ENCODE measurements around the gene TTC9. TPM values are rescaled to one million over a fixed set of nuclear protein-coding genes. Genes with fewer than 3 reads are reported as not detected.

The TTC9 gene
- total RNA-seq, 1 donor from 2014 or later, result 1.2 TPM

GRCh38 chr14:70707138-70708038, 65.7 kb downstream of the TTC9 start:
- peaks cover 11% of the 10 kb centered on the region for H3K27me3 Mint-ChIP-seq (ENCODE audit: unreplicated experiment)
- TF ChIP-seq CTCF (IDR thresholded peaks at IDR 0.05), result no peak
- H3K36me3 Mint-ChIP-seq (ENCODE audit: unreplicated experiment), result no peaks in the 10 kb centered on the region
- no peaks in the 10 kb centered on the region for H3K9me3 Mint-ChIP-seq (ENCODE audit: unreplicated experiment)
- no peak overlapping the region for H3K4me3 Mint-ChIP-seq (ENCODE audit: unreplicated experiment)
- DNase-seq (ENCODE audit: extremely low spot score, unreplicated experiment), result no peak
- H3K27ac Mint-ChIP-seq (ENCODE audit: unreplicated experiment), result no peak overlapping the region
- peaks cover 9% of the 10 kb centered on the region for H3K4me1 Mint-ChIP-seq (ENCODE audit: unreplicated experiment)

GRCh38 chr14:70708717-70709570, 67.2 kb downstream of the TTC9 start:
- TF ChIP-seq CTCF (IDR thresholded peaks at IDR 0.05), result no peak
- Mint-ChIP-seq H3K27me3 (ENCODE audit: unreplicated experiment) (peaks cover 11% of the 10 kb centered on the region), H3K4me1 (ENCODE audit: unreplicated experiment) (peaks cover 14% of the 10 kb centered on the region), H3K27ac (ENCODE audit: unreplicated experiment) (no peak overlapping the region), H3K4me3 (ENCODE audit: unreplicated experiment) (no peak overlapping the region), H3K36me3 (ENCODE audit: unreplicated experiment) (no peaks in the 10 kb centered on the region), H3K9me3 (ENCODE audit: unreplicated experiment) (no peaks in the 10 kb centered on the region)
- DNase-seq (ENCODE audit: extremely low spot score, unreplicated experiment), result no peak

- no peak overlapping the region for H3K4me3 Mint-ChIP-seq (ENCODE audit: unreplicated experiment)
- no peak overlapping the region for H3K27ac Mint-ChIP-seq (ENCODE audit: unreplicated experiment)
- no peaks in the 10 kb centered on the region for H3K9me3 Mint-ChIP-seq (ENCODE audit: unreplicated experiment)
- H3K4me1 Mint-ChIP-seq (ENCODE audit: unreplicated experiment), result peaks cover 15% of the 10 kb centered on the region
- no peaks in the 10 kb centered on the region for H3K36me3 Mint-ChIP-seq (ENCODE audit: unreplicated experiment)
- TF ChIP-seq CTCF (IDR thresholded peaks at IDR 0.05), result no peak
- DNase-seq (ENCODE audit: extremely low spot score, unreplicated experiment), result no peak
- H3K27me3 Mint-ChIP-seq (ENCODE audit: unreplicated experiment), result peaks cover 9% of the 10 kb centered on the region
Observed at GRCh38 chr14:70709726-70710382, 68.1 kb downstream of the TTC9 start.

- H3K27me3 Mint-ChIP-seq (ENCODE audit: unreplicated experiment), result peaks cover 11% of the 10 kb centered on the region
- H3K27ac Mint-ChIP-seq (ENCODE audit: unreplicated experiment), result no peak overlapping the region
- no peak for DNase-seq (ENCODE audit: extremely low spot score, unreplicated experiment)
- no peak overlapping the region for H3K4me3 Mint-ChIP-seq (ENCODE audit: unreplicated experiment)
- no peaks in the 10 kb centered on the region for H3K36me3 Mint-ChIP-seq (ENCODE audit: unreplicated experiment)
- peaks cover 10% of the 10 kb centered on the region for H3K4me1 Mint-ChIP-seq (ENCODE audit: unreplicated experiment)
- TF ChIP-seq CTCF (IDR thresholded peaks at IDR 0.05), result no peak
- H3K9me3 Mint-ChIP-seq (ENCODE audit: unreplicated experiment), result no peaks in the 10 kb centered on the region
Observed at GRCh38 chr14:70711451-70711850, 69.7 kb downstream of the TTC9 start.
